Mesendoderm (in vitro differentiated cells): Measurements from ENCODE around the gene ZNF674.
A peak's percentile ranks its signal among the peaks of the same experiment; 100 is the strongest.

Experiments used
- DNase-seq: peaks from one replicate; pipeline ENCODE4 v3.0.0; 2013
- H2AK5ac ChIP-seq: 2 replicates; pipeline ENCODE4 v1.6.1; 2013; ENCODE audit warnings: low read length, inconsistent platforms
- H2BK120ac ChIP-seq: 2 replicates; pipeline ENCODE4 v1.6.1; 2013; ENCODE audit warnings: low read depth, mild to moderate bottlenecking, low read length, moderate library complexity, mixed read lengths
- H2BK15ac ChIP-seq: replicated peaks from 2 replicates; pipeline ENCODE4 v1.6.1; 2013; ENCODE audit warnings: low read depth, mild to moderate bottlenecking, moderate library complexity
- H2BK5ac ChIP-seq: 2 replicates; pipeline ENCODE4 v1.6.1; 2013; ENCODE audit warnings: low read length, inconsistent platforms
- H3K18ac ChIP-seq: 2 replicates; pipeline ENCODE4 v1.6.1; 2013; ENCODE audit warnings: mild to moderate bottlenecking, low read length, mixed read lengths
- H3K23ac ChIP-seq: one replicate; pipeline ENCODE4 v1.6.1; 2013; ENCODE audit warnings: low read length
- H3K27ac ChIP-seq: 2 replicates; pipeline ENCODE4 v1.5.1; 2013; ENCODE audit warnings: low read depth, mild to moderate bottlenecking, inconsistent platforms, low read length, moderate library complexity
- H3K27me3 ChIP-seq: 2 replicates; pipeline ENCODE4 v1.6.1; 2013; ENCODE audit warnings: low read length, control low read depth, mild to moderate bottlenecking, inconsistent platforms; ENCODE audit not compliant: insufficient read depth, poor library complexity
- H3K36me3 ChIP-seq: 2 replicates; pipeline ENCODE4 v1.6.1; 2013; ENCODE audit warnings: low read length, inconsistent platforms; ENCODE audit not compliant: control insufficient read depth, insufficient read depth
- H3K4ac ChIP-seq: one replicate; pipeline ENCODE4 v1.6.1; 2013; ENCODE audit warnings: low read depth, mild to moderate bottlenecking, low read length, moderate library complexity
- H3K4me1 ChIP-seq: 2 replicates; pipeline ENCODE4 v1.6.1; 2013; ENCODE audit warnings: low read depth, low read length, inconsistent platforms; ENCODE audit not compliant: control insufficient read depth
- H3K4me2 ChIP-seq: 2 replicates; pipeline ENCODE4 v1.6.1; 2013; ENCODE audit warnings: low read length
- H3K4me3 ChIP-seq: 2 replicates; pipeline ENCODE4 v1.5.1; 2013; ENCODE audit warnings: mild to moderate bottlenecking, low read length
- H3K56ac ChIP-seq: one replicate; pipeline ENCODE4 v1.6.1; 2013; ENCODE audit warnings: low read length
- H3K79me1 ChIP-seq: 2 replicates; pipeline ENCODE4 v1.6.1; 2013; ENCODE audit warnings: low read length, inconsistent platforms
- H3K79me2 ChIP-seq: 2 replicates; pipeline ENCODE4 v1.6.1; 2013; ENCODE audit warnings: mild to moderate bottlenecking, low read length; ENCODE audit not compliant: control insufficient read depth, insufficient read depth
- H3K9ac ChIP-seq: 2 replicates; pipeline ENCODE4 v1.6.1; 2013; ENCODE audit warnings: low read length, inconsistent platforms
- H4K5ac ChIP-seq: one replicate; pipeline ENCODE4 v1.6.1; 2013; ENCODE audit warnings: low read length
- H4K8ac ChIP-seq: one replicate; pipeline ENCODE4 v1.6.1; 2013; ENCODE audit warnings: low read depth, mild to moderate bottlenecking, control low read depth, low read length, moderate library complexity
- WGBS: extraction: QIAGEN DNeasy Blood & Tissue Kit; methylation state at CpG from one replicate; pipeline ENCODE4 v1.1.7; 2013; ENCODE audit warnings: low lambda C conversion rate, missing lambda C conversion rate; ENCODE audit not compliant: insufficient coverage; ENCODE audit errors: extremely low coverage; 5-methylcytosine and 5-hydroxymethylcytosine counted together

The ZNF674 gene

GRCh38 chrX:46584736-46585135, 39.5 kb upstream of the ZNF674 start:
- H3K4me2 ChIP-seq, result no peak overlapping the region
- H2BK15ac ChIP-seq, result no peak overlapping the region
- no peak overlapping the region for H3K27ac ChIP-seq
- no peak overlapping the region for H3K4me3 ChIP-seq
- no peaks in the 10 kb centered on the region for H3K36me3 ChIP-seq
- no CpG with 5 or more reads among the region's 2 CpGs for whole genome bisulfite sequencing
- H3K27me3 ChIP-seq, result no peaks in the 10 kb centered on the region
- no peak overlapping the region for H2BK120ac ChIP-seq
- H2AK5ac ChIP-seq, result no peak overlapping the region
- H2BK5ac ChIP-seq, result no peak overlapping the region
- H3K79me2 ChIP-seq, result no peaks in the 10 kb centered on the region
- no peak overlapping the region for H3K9ac ChIP-seq
- H3K18ac ChIP-seq, result no peak overlapping the region
- no peak overlapping the region for H3K4ac ChIP-seq
- no peak overlapping the region for H3K23ac ChIP-seq
- H4K5ac ChIP-seq, result no peak overlapping the region
- H3K56ac ChIP-seq, result no peak overlapping the region
- H3K79me1 ChIP-seq, result no peaks in the 10 kb centered on the region
- H4K8ac ChIP-seq, result no peak overlapping the region
- DNase-seq, result no peak
- peaks cover 3% of the 10 kb centered on the region for H3K4me1 ChIP-seq

GRCh38 chrX:46582966-46583365, 37.7 kb upstream of the ZNF674 start:
- no peak overlapping the region for H3K4ac ChIP-seq
- WGBS, result no CpG with 5 or more reads among the region's 1 CpG
- H3K9ac ChIP-seq, result no peak overlapping the region
- H3K79me1 ChIP-seq, result no peaks in the 10 kb centered on the region
- no peak overlapping the region for H3K23ac ChIP-seq
- H3K4me2 ChIP-seq, result no peak overlapping the region
- no peak overlapping the region for H3K18ac ChIP-seq
- no peak for DNase-seq
- no peak overlapping the region for H2BK5ac ChIP-seq
- H3K56ac ChIP-seq, result no peak overlapping the region
- no peaks in the 10 kb centered on the region for H3K79me2 ChIP-seq
- no peak overlapping the region for H4K5ac ChIP-seq
- no peaks in the 10 kb centered on the region for H3K27me3 ChIP-seq
- no peak overlapping the region for H2BK15ac ChIP-seq
- H2AK5ac ChIP-seq, result no peak overlapping the region
- H4K8ac ChIP-seq, result no peak overlapping the region
- H3K36me3 ChIP-seq, result no peaks in the 10 kb centered on the region
- no peak overlapping the region for H3K27ac ChIP-seq
- H3K4me3 ChIP-seq, result no peak overlapping the region
- H3K4me1 ChIP-seq, result peaks cover 1% of the 10 kb centered on the region
- no peak overlapping the region for H2BK120ac ChIP-seq

DNA sequence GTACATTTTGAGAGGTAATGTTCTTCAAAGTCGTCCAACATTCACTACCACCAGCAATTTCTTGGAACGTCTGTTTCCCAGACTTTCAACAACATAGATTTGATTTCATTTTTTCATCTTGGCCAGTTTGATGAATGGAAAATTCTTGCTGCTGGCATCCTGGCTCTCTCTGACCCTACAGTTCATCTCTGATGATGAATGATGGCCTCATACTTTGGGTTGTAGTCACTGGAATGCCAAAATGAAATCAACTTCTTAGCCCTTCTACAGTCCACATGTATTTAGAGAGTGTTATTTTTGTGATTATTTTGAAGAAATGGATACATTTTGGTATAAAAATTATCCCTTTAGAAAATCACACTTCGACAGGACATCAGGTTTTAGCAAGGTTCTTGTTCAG, 37.1 kb upstream of the ZNF674 start:
- Histone ChIP-seq H3K9ac (no peak overlapping the region), H3K18ac (no peak overlapping the region), H2BK15ac (no peak overlapping the region), H3K36me3 (no peaks in the 10 kb centered on the region), H2BK5ac (no peak overlapping the region), H3K4me3 (no peak overlapping the region), H4K5ac (no peak overlapping the region), H3K4me2 (no peak overlapping the region), H3K23ac (no peak overlapping the region), H3K27me3 (no peaks in the 10 kb centered on the region), H3K79me2 (no peaks in the 10 kb centered on the region), H2BK120ac (no peak overlapping the region), H3K4me1 (no peaks in the 10 kb centered on the region), H4K8ac (no peak overlapping the region), H3K79me1 (no peaks in the 10 kb centered on the region), H2AK5ac (no peak overlapping the region), H3K27ac (no peak overlapping the region), H3K4ac (no peak overlapping the region), H3K56ac (no peak overlapping the region)
- no peak for DNase-seq
- WGBS, result no CpG with 5 or more reads among the region's 3 CpGs

DNA sequence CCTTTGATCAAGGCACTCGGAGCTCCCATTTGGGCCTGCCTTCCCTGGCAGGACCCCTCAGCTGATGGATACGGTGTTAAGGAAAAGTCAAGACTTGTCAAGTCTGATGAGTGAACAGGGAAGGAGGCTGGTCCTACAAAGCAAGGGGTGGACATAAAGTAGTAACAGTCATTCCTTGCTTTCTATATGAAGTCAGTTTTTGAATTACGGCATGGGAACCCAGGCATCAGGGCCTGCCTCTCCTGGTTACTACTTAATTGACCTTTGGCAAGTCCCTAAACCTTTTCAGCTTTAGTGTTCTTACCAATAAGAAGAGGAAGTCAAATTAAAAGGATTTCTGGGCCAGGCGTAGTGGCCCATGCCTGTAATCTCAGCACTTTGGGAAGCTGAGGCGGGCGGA, 35.4 kb upstream of the ZNF674 start:
- no peaks in the 10 kb centered on the region for H3K79me2 ChIP-seq

DNA sequence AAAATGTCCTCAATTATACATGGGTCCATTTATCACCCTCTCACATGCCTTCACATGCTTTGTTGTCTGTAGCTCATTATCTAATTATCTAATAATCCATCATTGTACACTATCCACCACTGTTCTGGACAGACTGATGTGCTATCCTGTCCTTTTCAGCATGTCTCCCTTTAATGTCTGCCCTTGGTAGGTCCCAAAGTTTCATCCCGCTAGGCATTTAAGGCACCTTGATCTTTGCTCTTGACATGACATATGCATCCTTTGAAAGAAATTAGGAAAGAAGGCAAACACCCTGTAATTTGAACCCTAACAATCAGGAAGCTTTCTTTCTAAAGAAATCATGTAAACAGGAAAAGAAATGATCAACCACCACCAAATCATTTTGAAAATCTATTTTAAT, 34.0 kb upstream of the ZNF674 start:
- Histone ChIP-seq H3K18ac (no peak overlapping the region), H3K79me2 (no peaks in the 10 kb centered on the region), H3K27ac (no peak overlapping the region), H2AK5ac (no peak overlapping the region), H3K4ac (no peak overlapping the region), H3K4me1 (no peaks in the 10 kb centered on the region), H3K79me1 (no peaks in the 10 kb centered on the region), H3K56ac (no peak overlapping the region), H3K27me3 (no peaks in the 10 kb centered on the region), H3K4me3 (no peak overlapping the region), H3K36me3 (no peaks in the 10 kb centered on the region), H2BK120ac (no peak overlapping the region), H4K8ac (no peak overlapping the region), H4K5ac (no peak overlapping the region), H2BK5ac (no peak overlapping the region), H2BK15ac (no peak overlapping the region), H3K9ac (no peak overlapping the region), H3K4me2 (no peak overlapping the region), H3K23ac (no peak overlapping the region)
- no CpG with 5 or more reads among the region's 1 CpG for WGBS
- no peak for DNase-seq

More for the DNA sequence above, 35.4 kb upstream of the ZNF674 start:
- H3K56ac ChIP-seq, result no peak overlapping the region
- no peak overlapping the region for H3K4me2 ChIP-seq
- H2BK5ac ChIP-seq, result no peak overlapping the region
- no peaks in the 10 kb centered on the region for H3K4me1 ChIP-seq
- no peak overlapping the region for H3K18ac ChIP-seq
- H3K27me3 ChIP-seq, result no peaks in the 10 kb centered on the region
- H3K4ac ChIP-seq, result no peak overlapping the region
- H2BK15ac ChIP-seq, result no peak overlapping the region
- no peak for DNase-seq
- no peaks in the 10 kb centered on the region for H3K79me1 ChIP-seq
- H2AK5ac ChIP-seq, result no peak overlapping the region
- whole genome bisulfite sequencing, result no CpG with 5 or more reads among the region's 6 CpGs
- H4K8ac ChIP-seq, result no peak overlapping the region
- H3K4me3 ChIP-seq, result no peak overlapping the region
- H3K9ac ChIP-seq, result no peak overlapping the region
- H4K5ac ChIP-seq, result no peak overlapping the region
- no peak overlapping the region for H3K23ac ChIP-seq
- no peak overlapping the region for H2BK120ac ChIP-seq
- no peaks in the 10 kb centered on the region for H3K36me3 ChIP-seq
- no peak overlapping the region for H3K27ac ChIP-seq

DNA sequence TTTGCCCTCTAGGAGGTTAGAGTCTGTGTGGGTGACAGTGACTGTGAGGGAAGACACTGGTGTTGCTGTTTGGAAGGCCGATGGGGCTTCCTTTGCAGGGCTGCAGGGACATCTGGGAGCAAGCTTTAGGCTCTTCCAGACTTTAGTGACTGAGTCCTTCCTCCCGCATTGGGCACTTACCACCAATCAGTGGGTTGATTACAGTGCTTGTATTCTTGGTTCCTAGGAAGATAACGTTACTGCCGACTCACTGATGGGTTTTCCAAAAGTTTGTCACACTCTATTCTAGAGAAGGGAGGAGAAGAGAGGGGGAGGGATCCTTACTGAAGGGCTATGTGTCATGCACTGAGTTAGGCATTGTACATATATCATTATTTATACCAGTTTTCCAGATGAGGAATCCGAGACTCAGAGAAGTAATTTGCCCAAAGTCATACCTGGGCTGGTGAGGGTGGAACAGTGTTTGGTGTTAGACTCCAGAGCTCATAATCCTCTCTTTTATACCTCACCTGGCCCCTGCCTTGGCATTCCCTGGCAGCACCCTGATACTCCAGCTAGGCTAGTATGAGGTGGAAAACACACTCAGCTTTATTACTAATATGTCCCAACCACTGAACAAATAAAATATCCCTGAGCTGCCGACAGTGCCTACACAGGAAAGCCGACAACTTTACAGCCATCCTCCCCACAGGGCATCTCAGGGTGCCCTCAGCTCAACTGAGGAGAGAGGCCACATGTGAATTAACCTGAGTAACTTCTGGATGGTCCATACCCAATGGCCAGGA, 32.2 kb upstream of the ZNF674 start:
- WGBS, result no CpG with 5 or more reads among the region's 7 CpGs
- Histone ChIP-seq H3K79me1 (no peaks in the 10 kb centered on the region), H3K18ac (no peak overlapping the region), H3K4me1 (no peaks in the 10 kb centered on the region), H3K27ac (no peak overlapping the region), H2BK120ac (no peak overlapping the region), H3K36me3 (no peaks in the 10 kb centered on the region), H3K9ac (no peak overlapping the region), H3K79me2 (no peaks in the 10 kb centered on the region), H3K4ac (no peak overlapping the region), H3K4me2 (no peak overlapping the region), H3K27me3 (no peaks in the 10 kb centered on the region), H2BK15ac (no peak overlapping the region), H3K56ac (peak overlapping the region; percentile 42), H2BK5ac (no peak overlapping the region), H4K8ac (no peak overlapping the region), H4K5ac (no peak overlapping the region), H3K4me3 (no peak overlapping the region), H2AK5ac (no peak overlapping the region), H3K23ac (no peak overlapping the region)
- peak; percentile 45 for DNase-seq
